CD4-positive, alpha-beta T cell treated with Interleukin-17A for 1 hour (primary cell): Measurements from ENCODE around the gene KIAA1671.

ENCODE experiments used
- DNase-seq: peaks from one replicate; pipeline ENCODE4 v3.0.0-alpha.2; 2020

Gene KIAA1671

DNA sequence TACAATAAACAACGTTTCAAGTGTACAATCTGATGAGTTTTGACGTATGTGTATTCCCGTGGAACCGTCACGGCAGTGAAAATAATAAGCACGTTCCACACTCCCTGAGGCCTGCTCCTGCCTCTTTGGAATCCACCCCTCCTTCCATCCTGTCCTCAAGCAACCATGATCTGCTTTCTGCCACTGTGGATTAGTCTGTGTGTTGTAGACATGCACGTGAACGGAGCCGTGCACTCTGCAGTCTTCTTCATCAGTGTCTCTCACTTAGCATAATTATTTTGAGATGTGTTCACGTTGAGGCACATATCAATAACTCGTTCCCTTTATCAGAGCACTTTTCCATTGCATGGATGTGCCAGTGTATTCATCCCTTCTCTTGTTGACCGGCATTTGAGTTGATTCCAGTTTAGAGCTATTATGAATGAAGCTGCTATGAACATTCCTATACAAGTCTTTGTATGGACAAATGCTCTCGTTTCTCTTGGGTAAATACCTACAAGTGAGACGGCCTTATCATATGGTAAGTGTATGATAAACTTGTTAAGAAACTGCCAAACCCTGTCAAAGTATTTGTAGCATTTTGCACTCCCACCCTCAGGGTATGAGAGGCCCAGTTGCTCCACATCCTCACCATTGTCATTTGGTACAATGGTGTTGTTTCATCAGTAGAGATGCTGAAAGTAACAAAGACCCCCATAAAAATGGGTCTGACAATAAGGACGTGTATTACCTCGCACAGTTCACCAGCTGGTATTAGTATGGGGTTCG, 144.3 kb downstream of the KIAA1671 start:
- DNase-seq, result no peak

DNA sequence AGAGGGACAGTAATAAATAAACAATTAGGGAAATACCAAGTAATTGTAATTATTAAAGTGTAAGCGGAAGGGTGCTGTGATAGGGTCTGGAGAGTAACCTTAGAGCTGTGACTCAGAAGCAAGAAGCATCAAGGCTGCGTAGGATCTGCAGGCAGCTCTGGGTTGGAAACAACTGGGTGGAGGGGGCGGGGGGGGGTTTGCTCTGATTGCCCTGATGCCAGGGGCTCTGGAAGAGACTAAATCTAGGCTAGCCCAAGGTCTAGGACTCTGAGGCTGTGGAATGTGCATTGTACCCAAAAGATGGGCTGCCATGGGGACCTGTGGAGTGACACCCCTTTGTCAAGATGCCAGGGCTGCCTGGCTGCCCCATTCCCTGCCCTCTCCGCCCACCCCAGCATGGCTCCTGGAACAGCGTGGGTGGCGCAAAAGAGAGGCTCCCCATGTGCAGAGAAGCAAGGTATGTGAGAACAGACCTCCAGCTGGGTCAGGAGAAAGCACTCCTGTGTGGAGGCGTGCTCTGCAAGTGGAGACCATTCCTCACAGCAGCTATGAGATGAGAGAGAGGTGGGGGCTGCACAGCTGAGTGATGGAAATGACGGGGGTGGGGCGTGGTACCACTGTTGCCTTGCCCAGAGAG, 146.0 kb downstream of the KIAA1671 start:
- no peak for DNase-seq

DNA sequence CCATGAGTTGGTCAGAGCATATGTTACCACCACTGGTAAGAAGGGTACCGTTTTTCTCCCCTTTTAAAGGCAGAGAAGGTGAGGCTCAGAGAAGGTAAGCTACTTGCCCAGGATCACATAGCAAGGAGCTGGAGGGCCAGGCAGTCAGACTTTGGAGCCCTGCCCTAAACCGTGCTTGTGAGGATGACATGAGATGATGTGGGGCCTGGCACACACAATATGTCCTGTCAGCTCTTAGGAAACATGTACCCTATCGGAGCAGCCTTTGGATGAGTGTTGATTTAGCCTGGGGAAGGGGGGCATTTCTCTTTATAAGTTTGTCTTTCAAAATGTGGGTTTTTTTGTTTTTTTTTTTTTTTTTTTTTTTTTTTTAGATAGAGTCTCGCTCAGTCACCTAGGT, 146.7 kb downstream of the KIAA1671 start:
- no peak for DNase-seq

- no peak for DNase-seq
These were observed 147.9 kb downstream of the KIAA1671 start for GRCh38 chr22:25100402-25100801.

GRCh38 chr22:25100948-25101347, 148.4 kb downstream of the KIAA1671 start:
- DNase-seq, result no peak

GRCh38 chr22:25101501-25101900, 149.0 kb downstream of the KIAA1671 start:
- DNase-seq, result no peak

DNA sequence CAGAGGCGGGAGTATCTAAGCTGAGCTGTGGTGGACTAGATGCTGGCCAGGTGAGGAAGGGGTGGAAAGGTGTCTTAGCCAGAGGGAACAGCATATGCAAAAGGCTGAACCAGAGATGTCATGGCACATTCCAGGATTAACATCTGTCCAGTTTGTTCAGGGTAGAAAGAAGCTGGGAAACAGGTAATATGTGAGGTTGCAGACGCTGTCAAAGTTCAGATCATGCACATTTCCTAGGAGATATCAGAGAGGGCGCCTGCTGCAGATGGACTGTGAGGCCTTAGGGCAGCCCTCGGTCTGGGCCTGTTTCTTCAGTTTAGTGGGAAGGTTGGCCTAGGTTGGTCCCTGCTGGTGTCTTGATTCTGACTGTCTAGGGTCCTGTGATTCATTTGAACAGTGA, 149.5 kb downstream of the KIAA1671 start:
- no peak for DNase-seq

DNA sequence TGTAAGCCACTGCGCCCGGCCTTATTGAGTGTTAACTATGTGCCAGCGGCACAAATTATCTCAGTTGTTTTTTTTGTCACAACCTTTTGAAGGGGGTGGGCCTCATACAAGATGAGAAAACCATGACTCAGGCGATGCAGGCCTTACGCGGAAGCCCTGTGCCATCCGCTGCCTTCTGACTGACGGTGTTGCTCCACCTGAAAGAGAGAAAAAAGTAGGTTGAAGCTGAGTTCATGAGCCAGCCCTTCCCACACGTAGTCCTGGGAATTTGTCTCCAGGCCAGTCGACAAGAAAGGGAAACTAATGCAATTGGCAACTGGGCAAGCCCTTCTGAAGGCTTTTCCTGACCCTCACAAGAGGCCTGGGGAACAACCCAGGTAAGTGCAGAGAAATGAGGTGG, 150.2 kb downstream of the KIAA1671 start:
- DNase-seq, result no peak

- DNase-seq, result no peak
These were observed 151.9 kb downstream of the KIAA1671 start for GRCh38 chr22:25104367-25104766.

GRCh38 chr22:25105817-25106650, 153.5 kb downstream of the KIAA1671 start:
- no peak for DNase-seq

GRCh38 chr22:25109878-25110595, 157.5 kb downstream of the KIAA1671 start:
- no peak for DNase-seq

DNA sequence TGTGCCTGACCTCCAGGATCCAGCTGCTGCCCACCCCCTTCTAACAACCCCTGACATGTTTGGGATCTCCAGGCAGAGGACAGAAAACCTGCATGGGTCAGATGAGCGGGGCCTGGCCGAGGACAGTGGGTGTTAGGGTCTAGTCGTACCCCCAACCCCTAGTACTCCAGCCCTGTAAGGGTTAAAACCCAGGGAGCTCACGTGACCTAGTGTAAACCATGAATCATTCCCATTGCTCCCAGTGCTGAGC, 158.0 kb downstream of the KIAA1671 start:
- DNase-seq, result no peak

- DNase-seq, result peak; percentile 55
These were observed 158.5 kb downstream of the KIAA1671 start for GRCh38 chr22:25110846-25111578.

DNA sequence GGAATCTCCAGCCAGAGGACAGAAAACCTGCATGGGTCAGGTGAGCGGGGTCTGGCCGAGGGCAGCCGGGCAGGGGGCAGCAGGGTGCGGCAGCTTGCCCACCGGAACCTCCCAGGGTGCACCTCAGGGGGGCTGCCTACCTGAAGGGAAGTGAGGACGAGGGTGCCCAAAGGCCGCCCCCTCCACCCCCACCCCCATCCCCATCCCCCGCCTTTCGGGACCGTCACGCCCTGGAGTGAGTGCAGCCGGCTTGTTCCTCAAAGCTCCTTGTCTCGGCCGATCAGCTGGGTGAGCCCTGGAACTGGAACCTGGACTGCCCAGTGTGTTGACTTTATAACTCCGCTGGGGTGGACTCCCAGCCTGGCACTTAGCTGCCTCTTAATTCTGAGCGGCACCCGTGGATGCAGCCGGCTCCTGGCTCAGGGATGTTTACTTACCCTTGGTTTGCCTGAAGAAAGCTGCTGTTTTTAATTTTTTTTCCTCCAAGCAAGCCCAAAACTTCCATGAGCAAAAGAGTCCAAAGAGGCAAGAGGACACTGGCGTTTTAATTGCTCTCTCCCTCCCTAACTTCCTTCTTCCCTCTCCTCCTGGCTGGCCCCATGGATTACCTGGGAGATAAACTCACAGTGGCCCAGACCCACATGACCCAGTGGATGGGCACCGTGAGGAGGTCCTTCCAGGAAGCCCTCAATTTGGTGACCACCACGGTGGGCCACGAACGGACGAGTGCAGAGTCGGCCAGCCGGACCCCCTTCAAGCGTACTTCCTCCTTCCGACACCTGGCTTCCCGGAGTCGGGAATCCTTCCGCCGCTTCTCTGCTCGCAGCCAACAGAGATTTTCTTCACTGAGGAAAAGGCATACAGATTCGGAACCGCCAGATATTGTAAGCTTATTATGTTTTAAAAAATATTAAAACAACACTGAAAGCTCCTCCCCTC, 159.3 kb downstream of the KIAA1671 start:
- DNase-seq, result no peak

DNA sequence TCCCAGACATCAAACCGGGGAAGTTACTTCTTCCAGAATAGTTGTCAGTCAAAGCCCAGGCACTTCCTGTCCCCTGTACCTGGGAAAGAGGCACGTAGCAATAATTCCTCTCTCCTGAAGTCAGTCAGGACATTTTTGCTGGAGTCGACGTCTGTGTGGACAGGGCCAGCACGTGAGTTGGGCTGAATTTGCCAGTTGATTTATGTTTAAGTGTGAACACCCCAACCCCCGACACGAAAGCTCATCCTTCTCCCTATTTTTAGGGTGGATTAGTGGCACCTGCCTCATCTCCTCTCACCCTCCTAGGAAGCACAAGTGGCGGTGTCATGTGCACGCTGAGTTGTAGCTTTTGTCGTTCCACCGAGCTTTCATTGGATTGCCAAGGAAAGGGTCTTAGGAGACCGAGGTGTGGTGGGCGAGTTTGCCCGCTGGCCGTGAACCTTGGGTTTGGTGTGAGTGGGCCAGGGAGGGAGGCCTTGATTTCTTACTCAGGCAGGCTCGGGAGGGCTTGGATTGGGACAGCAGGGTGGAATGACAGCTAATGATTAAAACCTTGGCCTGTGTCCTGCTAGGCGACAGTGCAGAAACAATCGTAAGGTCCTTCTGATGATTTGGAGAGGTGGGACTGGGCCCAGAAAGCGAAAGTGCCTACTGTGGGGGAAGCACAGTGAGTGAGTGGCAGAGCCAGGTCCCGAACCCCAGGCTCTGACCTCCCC, 160.2 kb downstream of the KIAA1671 start:
- no peak for DNase-seq

- DNase-seq, result no peak
These were observed 160.8 kb downstream of the KIAA1671 start for GRCh38 chr22:25113316-25113721.

- DNase-seq, result no peak
These were observed 162.2 kb downstream of the KIAA1671 start for GRCh38 chr22:25114369-25115362.

DNA sequence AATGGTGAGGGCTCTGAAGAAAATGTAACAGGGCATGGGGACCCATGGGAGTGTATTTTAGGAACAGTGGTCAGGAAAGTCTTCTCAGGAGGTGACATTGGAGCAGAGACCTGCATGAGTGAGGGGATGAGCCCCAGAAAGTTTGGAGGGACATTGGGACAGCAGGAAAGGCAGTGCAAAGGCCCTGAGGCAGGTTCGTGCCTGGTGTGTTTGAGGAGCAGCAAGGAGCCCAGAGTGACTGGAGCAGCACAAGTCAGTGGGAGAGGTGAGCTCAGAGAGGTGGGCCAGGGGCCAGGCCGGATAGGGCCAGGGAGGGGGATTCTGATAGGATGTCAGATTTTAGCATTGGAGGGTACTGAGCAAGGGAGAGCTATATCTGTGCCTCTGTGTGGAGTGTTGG, 167.1 kb downstream of the KIAA1671 start:
- no peak for DNase-seq

DNA sequence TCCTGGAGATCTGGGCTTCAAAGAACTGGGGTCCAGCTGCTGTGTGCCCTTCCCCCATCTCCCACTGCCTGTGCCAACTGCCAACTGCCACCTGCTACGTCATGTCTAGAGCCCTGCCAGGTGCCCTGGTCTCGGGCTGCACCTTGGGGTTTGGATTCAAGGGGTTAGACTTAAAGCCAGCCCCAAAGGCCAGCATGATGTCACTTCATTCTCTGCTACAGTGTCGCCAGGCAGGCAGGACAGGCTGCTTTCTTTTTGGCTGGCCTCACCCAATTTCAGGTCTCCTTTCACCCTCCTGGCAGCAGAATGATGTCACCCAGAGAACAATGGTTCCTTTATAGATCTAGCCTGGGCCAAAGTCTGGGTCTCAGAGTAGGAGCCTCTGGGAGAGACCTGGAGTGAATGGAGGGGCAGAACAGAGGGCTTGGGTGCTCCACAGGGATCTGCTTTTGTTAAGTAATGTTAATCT, 167.6 kb downstream of the KIAA1671 start:
- DNase-seq, result no peak
